ENCODE measurements around the gene ATF7IP2.

The ATF7IP2 gene

DNA sequence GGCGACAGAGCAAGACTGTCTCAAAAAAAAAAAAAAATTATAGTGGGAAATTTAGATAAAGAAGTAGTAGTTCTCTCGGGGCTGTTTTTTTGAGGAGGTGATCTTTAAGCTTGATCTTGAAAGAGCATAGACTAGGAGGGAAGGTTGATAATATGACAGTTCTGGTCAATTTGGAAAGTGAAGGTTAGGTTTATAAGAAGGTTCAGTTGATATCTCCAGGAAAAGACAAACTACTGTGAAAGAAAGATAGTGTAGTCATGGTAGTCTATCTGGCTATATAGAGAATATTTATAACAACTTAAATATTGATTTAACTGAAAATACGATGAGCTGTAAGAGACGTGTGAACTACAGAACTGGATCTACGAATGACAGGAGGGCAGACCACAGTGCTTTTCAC, 3.1 kb downstream of the ATF7IP2 start:
- H3K27me3 ChIP-seq: no peaks in the 10 kb centered on the region
- no peaks in the 10 kb centered on the region for H3K4me1 ChIP-seq
- H3K9me3 ChIP-seq: no peaks in the 10 kb centered on the region; the same call in 1 of the 2 replicates
- no peak for DNase-seq
- H3K36me3 ChIP-seq: no peaks in the 10 kb centered on the region; the same call in 1 of the 2 replicates
- TF ChIP-seq, protein P1, sequence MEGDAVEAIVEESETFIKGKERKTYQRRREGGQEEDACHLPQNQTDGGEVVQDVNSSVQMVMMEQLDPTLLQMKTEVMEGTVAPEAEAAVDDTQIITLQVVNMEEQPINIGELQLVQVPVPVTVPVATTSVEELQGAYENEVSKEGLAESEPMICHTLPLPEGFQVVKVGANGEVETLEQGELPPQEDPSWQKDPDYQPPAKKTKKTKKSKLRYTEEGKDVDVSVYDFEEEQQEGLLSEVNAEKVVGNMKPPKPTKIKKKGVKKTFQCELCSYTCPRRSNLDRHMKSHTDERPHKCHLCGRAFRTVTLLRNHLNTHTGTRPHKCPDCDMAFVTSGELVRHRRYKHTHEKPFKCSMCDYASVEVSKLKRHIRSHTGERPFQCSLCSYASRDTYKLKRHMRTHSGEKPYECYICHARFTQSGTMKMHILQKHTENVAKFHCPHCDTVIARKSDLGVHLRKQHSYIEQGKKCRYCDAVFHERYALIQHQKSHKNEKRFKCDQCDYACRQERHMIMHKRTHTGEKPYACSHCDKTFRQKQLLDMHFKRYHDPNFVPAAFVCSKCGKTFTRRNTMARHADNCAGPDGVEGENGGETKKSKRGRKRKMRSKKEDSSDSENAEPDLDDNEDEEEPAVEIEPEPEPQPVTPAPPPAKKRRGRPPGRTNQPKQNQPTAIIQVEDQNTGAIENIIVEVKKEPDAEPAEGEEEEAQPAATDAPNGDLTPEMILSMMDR (IDR thresholded peaks at IDR 0.05; ENCODE audit: low read depth, low read length): no peak
- H3K4me3 ChIP-seq (ENCODE audit: low read depth, low read length): no peak overlapping the region

DNA sequence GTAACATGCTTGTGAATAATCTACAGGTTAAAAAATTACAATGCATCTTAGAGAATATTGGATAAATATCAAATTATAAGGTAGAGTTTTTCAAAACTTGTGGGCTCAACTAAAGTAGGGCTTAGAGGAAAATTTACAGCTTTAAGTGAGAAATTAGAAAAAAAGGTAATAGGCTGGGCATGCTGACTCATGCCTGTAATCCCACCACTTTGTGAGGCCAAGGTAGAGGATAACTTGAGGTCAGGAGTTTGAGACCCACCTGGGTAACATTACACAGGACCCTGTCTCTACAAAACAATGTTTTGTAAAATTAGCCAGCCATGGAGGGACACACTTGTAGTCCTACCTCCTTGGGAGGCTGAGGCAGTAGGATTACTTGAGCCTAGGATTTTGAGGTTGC, 4.5 kb downstream of the ATF7IP2 start:
- Histone ChIP-seq H3K9me3 (no peaks in the 10 kb centered on the region), H3K4me1 (no peaks in the 10 kb centered on the region), H3K27me3 (no peaks in the 10 kb centered on the region), H3K36me3 (no peaks in the 10 kb centered on the region; the same call in 1 of the 2 replicates), H3K4me3 (ENCODE audit: low read depth, low read length) (no peak overlapping the region)
- TF ChIP-seq, protein P1 (IDR thresholded peaks at IDR 0.05; ENCODE audit: low read depth, low read length): no peak
- no peak for DNase-seq

DNA sequence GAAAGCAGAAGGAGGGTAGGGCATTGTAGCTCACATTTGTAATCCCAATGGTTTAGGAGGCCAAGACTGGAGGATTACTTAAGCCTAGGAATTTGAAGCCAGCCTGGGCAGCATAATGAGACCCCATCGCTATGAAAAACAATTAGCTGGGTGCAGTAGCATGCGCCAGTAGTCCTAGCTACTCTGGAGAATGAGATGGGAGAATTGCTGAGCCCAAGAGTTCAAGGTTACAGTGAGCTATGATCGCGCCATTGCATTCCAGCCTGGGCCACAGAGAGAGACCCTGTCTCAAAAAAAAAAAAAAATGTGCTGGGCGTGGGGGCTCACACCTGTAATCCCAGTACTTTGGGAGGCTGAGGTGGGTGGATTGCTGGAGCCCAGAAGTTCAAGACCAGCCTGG, 5.0 kb downstream of the ATF7IP2 start:
- TF ChIP-seq, protein P1 (IDR thresholded peaks at IDR 0.05; ENCODE audit: low read depth, low read length): no peak
- no peaks in the 10 kb centered on the region for H3K9me3 ChIP-seq
- DNase-seq: no peak
- no peaks in the 10 kb centered on the region for H3K4me1 ChIP-seq
- no peak overlapping the region for H3K4me3 ChIP-seq (ENCODE audit: low read depth, low read length)
- no peaks in the 10 kb centered on the region for H3K27me3 ChIP-seq
- H3K36me3 ChIP-seq: no peaks in the 10 kb centered on the region; the same call in 1 of the 2 replicates

DNA sequence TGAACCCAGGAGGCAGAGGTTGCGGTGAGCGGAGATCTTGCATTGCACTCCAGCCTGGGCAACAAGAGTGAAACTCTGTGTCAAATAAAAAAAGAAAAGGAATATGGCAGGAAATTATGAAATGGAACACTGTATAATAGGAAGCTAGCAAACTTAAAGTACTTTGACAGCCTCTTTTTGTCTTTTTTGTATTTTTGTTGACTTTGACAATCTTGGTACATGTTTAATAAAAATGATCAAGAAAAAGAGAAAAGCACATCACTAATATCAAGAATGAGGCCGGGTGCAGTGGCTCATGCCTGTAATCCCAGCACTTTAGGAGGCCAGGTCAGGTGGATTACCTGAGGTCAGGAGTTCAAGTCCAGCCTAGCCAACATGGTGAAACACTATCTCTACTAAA, 5.5 kb downstream of the ATF7IP2 start:
- DNase-seq: no peak
- H3K4me3 ChIP-seq (ENCODE audit: low read depth, low read length): no peak overlapping the region
- H3K4me1 ChIP-seq: no peaks in the 10 kb centered on the region
- no peaks in the 10 kb centered on the region for H3K9me3 ChIP-seq
- H3K36me3 ChIP-seq: no peaks in the 10 kb centered on the region; the same call in 1 of the 2 replicates
- TF ChIP-seq, protein P1 (IDR thresholded peaks at IDR 0.05; ENCODE audit: low read depth, low read length): no peak
- H3K27me3 ChIP-seq: no peaks in the 10 kb centered on the region

DNA sequence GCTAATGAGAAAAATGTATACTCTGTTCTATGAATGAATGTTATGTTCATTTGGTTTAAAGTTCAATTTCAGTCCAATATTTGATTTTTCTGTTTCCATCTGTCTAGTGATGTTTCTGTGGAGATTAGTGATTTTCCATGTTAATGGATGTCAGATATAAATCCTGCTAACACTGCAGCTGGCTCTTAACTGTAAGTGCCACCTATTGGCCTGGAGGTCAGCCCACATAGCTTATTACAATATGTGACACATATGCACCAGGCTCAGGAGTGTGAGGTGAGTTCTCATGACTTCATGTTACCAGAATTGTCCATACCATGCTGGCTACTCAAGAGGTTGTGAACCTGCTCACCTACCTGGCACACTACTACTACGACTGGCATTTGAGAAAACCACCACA, 17.1 kb downstream of the ATF7IP2 start:
- Histone ChIP-seq H3K9me3 (no peaks in the 10 kb centered on the region), H3K36me3 (no peaks in the 10 kb centered on the region), H3K27me3 (no peaks in the 10 kb centered on the region), H3K4me3 (ENCODE audit: low read depth, low read length) (no peak overlapping the region), H3K4me1 (no peaks in the 10 kb centered on the region)
- TF ChIP-seq, protein P1 (IDR thresholded peaks at IDR 0.05; ENCODE audit: low read depth, low read length): no peak
- no peak for DNase-seq

DNA sequence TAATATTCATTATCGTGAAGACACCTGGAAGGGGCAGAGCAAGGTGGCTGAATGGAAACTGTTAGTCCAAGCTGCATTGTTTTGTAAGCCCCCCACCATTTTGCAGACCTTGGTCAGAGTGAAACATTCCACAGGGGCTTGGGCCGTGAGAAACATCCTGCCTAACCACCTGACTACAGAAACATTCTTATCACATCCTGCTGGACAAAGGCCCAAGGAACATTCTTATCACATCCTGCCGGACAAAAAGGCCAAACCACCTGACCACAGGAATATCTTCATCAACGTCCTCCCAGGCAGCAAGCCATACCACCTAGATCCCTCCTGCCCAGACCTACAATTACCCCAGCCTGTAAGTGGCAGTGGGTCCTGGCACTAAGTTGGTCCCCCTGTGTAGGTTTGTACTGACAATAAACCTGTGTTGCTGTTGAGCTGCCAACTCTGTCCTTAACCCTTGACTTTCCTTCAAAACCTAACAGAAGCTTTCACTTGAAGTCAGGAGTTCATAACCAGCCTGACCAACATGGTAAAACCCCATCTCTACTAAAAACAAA, 19.6 kb downstream of the ATF7IP2 start:
- H3K9me3 ChIP-seq: no peaks in the 10 kb centered on the region
- no peak overlapping the region for H3K4me3 ChIP-seq (ENCODE audit: low read depth, low read length)
- H3K36me3 ChIP-seq: no peaks in the 10 kb centered on the region
- TF ChIP-seq, protein P1 (IDR thresholded peaks at IDR 0.05; ENCODE audit: low read depth, low read length): no peak
- no peaks in the 10 kb centered on the region for H3K4me1 ChIP-seq
- no peaks in the 10 kb centered on the region for H3K27me3 ChIP-seq
- no peak for DNase-seq
